Astrocyte of the cerebellum (primary cell): ENCODE data around the gene BMP6.

Source experiments
- DNase-seq: peaks from one replicate; pipeline ENCODE4 v3.0.0-alpha.2; 2011; ENCODE audit warnings: low read depth
- H3K4me3 ChIP-seq: 2 replicates; pipeline ENCODE4 v1.5.1; 2011; ENCODE audit warnings: mild to moderate bottlenecking, low read depth, low read length, moderate library complexity
- in situ Hi-C: cut with HindIII; loops from 2 replicates; pipeline ENCODE4 v1.10.0; 2017; ENCODE audit warnings: low sequenced_read_pairs
- TF ChIP-seq, protein P1 (sequence below): IDR thresholded peaks from 2 replicates; pipeline ENCODE4 v1.5.1; 2012; ENCODE audit warnings: low read length, low read depth, moderate library complexity, mild to moderate bottlenecking; ENCODE audit errors: missing control alignments

Gene BMP6

DNA sequence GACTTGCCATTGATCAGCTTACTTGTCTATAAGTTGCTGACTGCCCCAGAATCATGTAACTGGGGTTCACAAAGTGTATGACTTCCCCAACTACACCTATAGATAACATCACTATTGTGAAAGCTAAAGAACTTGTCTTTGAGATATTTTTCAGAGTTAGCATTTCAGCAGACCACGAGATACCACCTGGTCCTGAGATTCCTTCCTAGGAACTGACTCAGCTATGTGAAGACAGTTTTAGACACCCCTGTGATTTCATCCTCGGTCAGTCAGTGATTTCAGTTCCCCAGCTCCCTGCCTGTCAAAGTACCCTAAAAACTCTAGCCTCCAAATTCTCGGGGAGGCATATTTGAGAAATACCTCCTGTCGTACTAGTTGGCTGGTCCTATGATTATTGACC is 122.3 kb downstream of the BMP6 start:
- H3K4me3 ChIP-seq = no peak overlapping the region
- TF ChIP-seq, protein P1, sequence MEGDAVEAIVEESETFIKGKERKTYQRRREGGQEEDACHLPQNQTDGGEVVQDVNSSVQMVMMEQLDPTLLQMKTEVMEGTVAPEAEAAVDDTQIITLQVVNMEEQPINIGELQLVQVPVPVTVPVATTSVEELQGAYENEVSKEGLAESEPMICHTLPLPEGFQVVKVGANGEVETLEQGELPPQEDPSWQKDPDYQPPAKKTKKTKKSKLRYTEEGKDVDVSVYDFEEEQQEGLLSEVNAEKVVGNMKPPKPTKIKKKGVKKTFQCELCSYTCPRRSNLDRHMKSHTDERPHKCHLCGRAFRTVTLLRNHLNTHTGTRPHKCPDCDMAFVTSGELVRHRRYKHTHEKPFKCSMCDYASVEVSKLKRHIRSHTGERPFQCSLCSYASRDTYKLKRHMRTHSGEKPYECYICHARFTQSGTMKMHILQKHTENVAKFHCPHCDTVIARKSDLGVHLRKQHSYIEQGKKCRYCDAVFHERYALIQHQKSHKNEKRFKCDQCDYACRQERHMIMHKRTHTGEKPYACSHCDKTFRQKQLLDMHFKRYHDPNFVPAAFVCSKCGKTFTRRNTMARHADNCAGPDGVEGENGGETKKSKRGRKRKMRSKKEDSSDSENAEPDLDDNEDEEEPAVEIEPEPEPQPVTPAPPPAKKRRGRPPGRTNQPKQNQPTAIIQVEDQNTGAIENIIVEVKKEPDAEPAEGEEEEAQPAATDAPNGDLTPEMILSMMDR = no peak
- in situ Hi-C loops = no loop called here
- no peak for DNase-seq

DNA sequence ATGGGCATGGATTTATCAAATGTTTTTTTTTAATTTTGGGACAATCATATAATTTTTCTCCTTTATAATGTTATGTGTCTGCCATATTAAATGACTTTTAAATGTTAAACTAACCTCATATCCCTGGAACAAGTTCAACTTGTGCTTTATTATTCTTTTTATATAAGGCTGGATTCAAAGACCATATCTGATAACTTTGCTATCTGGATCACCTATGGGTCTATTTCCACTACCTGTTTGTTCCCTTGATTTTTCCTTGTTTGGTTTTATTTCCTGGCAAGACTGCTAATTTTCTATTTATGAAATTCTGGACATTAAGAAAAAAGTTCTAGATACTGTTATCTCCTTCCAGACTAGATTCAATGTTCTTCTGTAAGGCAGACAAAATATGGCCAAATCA is 125.9 kb downstream of the BMP6 start:
- TF ChIP-seq, protein P1 = no peak

DNA sequence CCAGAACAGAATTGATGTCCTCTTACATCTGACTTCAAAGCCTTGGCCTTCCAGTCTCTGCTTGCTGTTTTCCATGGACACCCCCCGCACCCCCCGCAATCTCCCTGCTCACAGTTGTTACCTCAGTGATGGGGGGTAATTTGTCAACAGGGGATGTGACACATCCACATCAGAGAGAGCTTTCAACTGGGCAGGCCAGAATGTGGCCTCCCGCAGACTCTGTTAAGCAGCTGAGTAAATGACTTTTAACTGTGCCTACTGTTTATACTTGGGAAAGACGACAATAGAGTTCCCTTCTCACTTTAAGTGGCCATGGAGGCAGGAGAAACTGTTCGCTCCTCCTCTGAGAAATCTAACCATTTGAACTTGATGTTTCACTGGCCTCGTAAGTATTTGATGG is 133.7 kb downstream of the BMP6 start:
- TF ChIP-seq, protein P1 = no peak
- DNase-seq = no peak
- no peak overlapping the region for H3K4me3 ChIP-seq
- in situ Hi-C loops = no loop called here

More for the DNA sequence above, 125.9 kb downstream of the BMP6 start:
- no peak for DNase-seq
- in situ Hi-C loops = no loop called here
- no peak overlapping the region for H3K4me3 ChIP-seq

DNA sequence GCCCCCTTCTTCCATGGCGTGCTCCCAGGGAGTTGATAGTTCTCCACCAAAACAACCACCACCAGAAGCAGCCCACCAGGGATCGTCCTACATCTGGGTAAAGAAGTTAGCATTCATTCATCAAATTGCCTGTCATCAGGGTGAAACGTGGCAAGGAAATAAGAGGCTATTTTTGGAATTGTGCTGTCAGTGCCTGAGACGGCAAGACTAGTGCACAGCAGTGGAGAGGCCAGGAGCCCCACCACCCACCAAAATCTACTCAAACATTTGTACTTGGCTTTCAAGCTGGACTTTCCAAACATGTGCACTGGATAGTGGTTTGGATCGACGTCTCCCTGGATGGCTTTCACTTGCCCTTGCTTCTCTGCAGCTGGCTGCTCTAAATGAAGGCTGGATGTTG is 139.9 kb downstream of the BMP6 start:
- DNase-seq = no peak
- TF ChIP-seq, protein P1 = no peak

DNA sequence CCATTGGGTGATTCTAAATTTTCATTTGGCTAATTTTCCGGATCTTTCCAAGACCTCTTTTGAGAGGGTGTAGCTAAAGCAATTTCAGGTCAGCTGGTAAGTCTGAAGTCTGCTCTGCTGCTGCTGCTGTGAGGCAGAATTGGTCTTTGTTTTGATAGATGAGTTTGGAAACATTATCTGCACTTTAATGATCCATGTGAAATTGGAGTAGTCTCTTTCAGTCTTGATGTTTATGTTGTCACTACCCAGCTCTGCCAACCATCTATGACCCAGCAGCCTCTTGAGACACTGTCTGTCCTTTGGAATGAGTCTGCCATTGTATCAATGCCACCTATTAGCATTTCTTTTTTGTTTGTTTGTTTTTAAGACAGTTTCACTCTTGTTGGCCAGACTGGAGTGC is 140.6 kb downstream of the BMP6 start:
- in situ Hi-C loops = no loop called here
- TF ChIP-seq, protein P1 = no peak
- no peak overlapping the region for H3K4me3 ChIP-seq
- DNase-seq = no peak

More for the DNA sequence above, 139.9 kb downstream of the BMP6 start:
- in situ Hi-C loops = no loop called here
- H3K4me3 ChIP-seq = no peak overlapping the region

DNA sequence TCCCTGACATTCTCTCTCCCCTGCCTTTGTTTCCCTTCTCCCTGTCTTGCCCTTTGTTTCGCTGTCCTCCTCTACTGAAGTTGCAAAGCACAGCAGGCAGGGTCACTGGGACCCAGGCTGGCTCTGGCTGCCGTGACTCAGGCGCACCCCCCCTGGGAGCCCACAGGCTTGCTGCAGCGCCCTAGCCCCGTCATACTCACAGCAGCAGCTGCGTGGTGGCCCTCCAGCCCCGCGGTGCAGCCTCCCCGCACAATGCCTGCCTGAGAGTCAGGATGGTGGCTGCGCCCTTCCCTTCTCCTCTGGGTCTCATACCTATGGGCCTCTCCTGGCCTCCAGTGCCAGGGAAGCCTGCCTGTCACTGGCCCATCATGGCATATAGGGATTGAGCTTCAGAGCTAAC is 143.0 kb downstream of the BMP6 start:
- in situ Hi-C loops = no loop called here
- no peak for DNase-seq
- H3K4me3 ChIP-seq = no peak overlapping the region
- TF ChIP-seq, protein P1 = no peak
